HG02840 (cell line): Measurements from ENCODE around the gene SRRM2.

Experiments
- ATAC-seq: cut with Tn5 transposase; IDR thresholded peaks from one replicate; pipeline ENCODE4 v1.9.1; 2021; ENCODE audit warnings: mild to moderate bottlenecking, moderate library complexity, moderate number of reproducible peaks; ENCODE audit not compliant: unreplicated experiment, low FRiP score

The SRRM2 gene

DNA sequence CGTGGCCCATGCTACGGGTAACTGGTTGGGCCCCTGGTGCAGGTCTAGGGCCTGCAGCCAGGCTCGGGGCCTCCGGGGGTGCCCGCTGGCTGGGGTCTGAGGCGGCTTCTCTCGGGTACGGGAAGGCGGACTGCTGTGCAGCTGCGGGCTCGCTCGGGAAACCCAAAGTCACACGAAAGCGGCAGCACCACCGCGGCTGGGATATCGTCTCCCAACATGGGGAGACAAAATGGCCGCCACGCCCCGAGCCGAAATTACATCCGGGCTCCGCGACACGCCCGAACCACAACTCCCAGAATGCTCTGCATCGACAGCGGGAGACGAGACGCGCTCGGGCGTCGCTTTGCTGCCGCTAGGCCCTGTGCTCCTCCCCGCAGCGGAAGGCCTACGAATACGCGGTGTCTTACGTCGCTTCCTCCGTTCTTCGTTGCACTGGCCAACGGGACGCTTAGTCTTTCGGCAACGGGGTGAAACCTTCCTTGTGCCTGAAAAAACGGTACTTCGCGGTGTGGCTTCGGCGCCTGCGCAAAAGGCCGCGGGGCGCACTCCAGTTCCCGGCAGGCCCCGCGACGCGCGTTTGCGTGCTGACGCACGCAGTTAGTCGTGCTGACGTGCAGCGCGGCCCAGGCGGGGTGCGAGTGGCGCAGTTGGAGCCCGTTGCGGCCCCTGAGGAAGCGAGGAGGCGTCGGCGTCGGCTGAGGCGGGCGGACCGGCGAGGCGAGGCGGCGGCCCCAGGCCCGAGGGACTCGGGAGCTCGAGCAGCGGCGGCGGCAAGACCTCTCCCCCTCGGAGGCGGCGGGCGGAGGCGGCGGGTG lies at the start of gene SRRM2:
Gene SRRM2 (plus strand): TSS at position 604 of the 815 bp plus-strand sequence. CDS start 3,727 bp downstream, outside the sequence.
- ATAC-seq: peak; percentile 71

DNA sequence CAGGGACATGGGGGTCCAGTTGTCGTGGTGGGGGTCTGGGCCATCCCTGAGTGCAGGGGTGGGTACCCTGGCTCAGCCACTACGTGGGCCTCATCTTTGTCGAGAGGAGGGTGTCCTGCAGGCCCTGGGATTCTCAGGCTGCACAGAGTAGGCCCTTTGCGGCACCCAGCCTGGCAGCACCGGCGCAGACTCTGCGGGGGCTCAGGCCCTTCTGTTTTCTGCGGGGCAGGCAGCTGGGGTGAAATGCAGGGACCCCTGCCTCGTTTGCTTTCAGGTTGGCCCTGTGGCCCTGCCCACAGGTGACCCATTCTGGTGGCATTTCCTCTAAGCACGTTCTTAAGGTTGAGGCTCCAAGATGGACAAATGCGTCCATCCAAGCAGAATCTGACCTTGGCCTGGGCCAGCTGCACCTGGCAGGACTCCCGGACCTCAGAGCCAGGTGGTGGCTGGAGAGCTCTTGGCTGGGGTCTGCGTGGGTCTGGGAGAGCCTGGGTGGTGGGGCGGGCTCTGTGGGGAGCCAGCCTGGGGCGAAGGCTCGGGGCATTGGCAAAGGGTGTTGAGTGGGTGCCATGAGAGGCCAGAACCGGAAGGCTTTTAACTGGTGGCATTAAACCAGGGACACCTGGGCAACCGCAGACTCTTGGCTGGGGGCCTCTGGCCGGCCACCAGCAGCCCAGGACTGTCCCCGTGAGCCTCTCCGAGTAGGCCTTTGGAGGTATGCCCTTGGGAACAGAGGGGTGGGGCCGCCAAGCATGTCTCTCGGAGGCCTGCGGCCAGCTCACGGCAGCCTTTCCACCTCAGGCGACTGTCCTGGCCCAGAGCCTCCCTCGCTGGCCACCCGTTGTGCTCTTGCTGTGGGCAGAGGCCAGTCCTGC lies 49.3 kb upstream of the SRRM2 start:
- no peak for ATAC-seq

DNA sequence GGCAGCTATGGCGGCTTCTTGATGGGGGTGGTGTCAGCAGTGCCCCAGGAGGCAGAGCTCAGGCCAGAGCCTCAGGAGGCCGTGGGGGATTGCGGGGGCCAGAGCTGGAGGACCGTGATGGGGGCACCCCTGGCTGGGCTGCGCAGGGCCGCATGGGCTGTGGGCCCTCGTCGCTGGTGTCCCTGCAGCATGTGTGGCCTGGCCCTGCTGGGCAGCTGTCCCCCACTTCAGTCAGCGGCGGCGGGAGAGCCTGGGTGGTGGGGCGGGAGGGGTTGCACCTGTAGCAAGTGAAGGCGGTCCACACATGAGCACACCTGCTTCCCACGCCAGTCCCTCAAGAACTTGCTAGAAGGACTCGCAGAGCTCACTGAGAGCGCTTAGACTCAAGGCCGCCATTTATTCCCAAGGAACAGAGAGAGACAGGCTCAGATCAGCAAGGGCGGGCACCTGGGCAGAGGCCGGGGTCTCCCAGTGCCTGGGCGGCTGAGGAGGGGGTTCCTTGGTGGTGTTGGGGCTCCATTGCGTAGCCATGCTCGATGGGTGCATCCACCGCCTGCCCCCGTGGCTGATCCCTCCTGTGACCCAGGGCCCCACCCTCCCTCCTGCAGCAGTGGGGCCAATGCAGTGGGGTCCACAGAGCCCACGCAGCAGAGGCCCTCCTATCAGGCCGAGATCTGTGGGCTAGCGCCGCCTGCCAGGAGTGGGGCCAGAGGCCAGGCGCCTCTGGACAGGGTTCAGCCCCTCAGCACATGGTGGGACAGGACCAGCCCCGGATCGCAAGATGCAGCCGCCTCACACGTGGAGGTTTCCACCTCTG lies 48.1 kb upstream of the SRRM2 start:
- ATAC-seq: no peak

DNA sequence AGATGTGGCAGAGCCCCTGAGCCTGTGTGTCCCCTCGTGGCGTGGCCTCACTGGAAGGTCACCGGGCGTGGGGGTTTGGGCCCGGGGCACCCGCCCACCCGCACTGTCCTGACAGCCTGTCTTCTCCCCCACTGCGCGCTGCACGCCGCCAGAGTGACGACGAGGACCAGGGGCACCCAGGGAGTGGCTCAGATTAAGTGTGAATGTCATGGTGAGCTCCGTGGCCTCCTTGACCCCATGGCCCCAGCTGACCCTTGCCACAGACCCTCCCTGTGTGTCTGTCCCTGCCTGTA lies 47.5 kb upstream of the SRRM2 start:
- no peak for ATAC-seq

DNA sequence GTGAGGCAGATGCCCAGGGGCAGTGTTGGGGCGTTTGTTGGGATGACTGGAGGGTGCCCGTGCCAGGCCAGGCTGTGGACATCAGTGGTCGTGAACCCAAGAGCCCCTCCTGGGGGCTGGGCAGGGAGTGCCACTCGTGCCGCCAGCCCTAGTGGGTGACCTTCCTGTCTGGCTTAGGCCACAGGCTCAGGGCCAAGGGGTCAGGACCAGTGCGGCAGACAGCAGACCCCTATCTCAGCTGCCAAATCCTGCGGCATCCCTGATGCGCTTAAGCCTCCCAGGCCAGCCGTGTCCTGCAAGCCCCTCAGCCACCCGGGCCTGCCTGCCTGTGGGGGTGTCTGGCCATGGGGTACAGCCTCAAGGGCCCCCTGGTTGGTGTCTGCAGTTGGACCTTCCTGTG lies 47.1 kb upstream of the SRRM2 start:
- ATAC-seq: no peak

DNA sequence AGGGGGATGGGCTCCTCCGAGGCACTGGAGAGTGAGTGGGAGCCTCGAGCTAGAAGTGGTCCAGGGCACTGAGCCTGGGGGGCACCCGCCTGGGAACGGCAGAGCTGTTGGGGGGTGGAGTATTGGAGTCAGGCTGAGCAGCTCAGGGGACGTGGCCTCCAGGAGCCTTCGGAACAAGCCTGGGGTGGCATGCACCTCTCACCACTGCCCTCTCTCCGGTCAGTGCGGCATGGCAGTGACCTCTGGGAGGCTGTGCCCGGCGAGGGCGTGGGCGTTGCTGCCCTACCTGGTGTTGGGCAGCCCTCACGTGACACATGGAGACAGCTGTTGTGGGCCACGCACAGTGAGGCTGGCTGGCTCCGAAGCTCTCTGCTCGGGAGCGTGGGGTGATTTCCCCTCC lies 46.4 kb upstream of the SRRM2 start:
- no peak for ATAC-seq

DNA sequence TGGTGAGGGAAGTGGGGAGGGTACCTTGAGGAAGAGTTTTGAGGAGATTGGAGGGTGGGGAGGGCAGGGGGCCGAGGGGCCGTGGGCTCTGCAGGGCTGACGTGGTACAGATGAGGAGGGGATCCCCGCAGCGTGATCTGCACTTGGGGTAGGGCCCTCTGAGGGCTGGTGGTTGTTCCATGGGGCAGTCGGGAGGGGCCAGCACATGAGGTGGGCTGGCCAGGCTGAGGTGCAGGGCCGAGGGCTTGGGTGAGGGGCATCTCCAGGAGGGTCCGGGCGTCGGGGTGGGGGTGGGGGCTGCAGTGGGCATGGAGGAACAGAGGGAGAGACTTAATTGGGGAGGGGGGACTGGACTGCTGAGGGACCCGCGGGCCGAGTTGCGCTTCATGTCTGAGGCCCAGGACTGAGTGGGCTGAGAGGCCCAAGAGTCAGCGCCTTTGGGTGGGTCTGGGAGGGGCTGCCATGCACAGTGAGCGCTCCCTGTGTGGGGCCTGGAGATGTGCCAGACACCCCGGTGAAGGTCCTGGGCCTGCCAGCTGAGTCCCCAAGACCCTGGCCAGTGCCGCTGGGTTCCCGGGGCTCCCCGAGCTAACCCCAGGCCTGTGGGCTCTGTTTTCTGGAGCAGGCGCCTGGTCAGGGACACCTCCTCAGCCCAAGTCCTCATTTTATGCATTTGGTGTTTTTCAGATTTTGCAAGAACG lies 45.7 kb upstream of the SRRM2 start:
- ATAC-seq: no peak

DNA sequence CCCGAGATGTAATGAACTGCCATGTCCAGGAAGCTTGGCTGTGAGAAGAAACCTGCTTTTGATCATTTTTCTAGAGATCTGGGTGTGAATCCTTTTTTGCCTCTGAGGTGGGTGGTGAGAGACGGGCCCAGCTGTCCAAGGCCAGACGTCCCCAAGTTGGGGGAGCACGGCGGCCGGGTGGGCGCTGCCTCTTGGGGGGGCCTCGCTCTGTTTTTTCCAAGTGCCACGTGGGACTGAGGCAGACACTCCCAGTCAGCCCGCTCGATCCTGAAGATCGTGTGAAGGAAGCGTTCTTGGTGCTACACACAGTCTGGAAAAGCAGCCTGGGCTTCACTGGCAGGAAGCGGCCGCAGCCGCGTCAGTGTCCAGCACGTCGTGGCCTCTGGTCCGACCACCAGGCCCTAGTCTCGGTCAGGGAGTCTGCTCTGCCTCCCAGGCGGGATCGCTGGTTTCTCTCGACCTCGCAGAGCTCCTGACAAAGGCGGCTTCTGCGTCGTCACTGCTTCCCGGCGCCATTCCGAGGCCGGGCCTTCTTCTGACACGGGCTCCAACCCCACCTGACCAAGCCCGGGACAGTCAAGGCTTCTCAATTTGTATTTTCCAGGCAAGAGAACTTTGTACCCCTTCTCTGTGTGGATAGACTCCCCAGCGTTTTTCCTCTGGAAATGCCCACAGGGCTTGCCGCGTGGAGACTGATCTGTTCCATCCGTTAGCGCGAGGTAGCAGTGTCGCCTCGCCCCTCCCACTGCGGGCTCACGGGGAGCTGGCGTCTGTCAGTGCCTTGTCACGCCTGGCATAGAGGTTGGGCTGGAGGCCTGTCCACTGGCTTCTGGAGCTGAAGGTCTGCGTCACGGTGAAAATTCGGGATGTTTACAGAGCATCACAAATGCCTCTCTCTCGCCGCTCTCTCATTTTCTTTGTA lies 44.8 kb upstream of the SRRM2 start:
- no peak for ATAC-seq

DNA sequence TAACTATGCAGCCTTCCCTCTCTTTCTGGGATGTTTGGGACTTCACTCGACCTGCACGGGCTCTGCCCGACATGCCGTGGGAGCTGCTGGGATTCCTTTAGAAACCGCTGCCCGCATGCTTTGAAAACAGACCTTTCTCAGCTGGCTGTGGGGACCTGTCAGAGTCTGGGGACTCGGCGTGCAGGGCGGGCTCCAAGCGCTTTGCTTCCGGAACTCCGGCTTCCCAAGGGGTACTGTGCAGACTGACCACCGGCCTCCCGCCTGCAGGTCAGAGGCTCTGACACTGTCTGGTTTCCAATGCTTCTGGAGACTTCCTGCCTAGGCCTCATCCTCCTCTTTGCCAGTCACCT lies 44.2 kb upstream of the SRRM2 start:
- ATAC-seq: no peak

DNA sequence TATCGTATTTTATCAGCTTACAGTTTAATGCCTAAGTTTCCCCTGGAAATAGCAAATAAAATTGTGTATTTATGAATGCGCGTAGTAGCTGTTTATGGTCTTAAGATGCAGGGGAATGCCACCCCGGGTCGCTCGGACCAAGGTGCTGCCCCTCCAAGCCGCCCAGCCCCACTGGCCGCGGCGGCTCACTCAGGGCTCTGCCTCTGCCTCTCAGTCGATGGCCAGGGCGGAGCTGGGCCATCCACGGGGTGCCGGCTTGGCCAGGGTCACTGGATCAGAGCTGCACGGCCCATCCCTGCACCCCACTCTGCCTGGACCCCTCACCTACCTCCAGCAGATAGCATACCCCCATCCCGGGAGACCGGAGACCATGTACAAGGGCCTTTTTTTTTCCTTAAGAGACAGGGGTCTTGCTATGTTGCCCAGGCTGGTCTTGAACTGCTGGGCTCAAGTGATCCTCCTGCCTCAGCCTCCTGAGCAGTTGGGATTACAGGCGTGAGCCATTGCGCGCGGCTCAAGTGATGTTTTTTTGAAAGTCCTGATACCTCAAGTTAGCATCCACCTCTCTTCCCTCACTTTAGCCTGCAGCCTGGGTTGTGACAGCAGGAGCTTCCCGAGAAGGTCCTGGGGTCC lies 43.4 kb upstream of the SRRM2 start:
- ATAC-seq: no peak

DNA sequence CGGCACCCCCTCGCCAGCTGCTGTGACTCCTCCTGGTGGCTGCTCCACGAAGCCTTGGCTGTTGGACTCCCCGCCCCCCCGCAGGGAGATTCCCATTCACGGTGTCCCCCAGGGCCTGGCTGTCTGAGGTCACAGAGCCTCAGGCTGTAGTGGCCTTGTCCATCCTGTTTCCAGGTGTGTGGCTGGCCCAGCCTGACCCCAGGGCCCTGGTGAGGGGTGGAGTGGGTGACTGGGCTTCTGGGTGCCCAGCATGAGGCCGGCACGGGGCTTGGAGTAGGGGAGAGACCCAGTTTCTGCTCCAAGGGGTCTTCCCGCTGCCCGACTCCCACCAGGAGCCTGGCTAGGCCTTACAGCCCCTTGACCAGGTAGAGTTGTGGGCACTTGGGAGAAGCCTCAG lies 42.9 kb upstream of the SRRM2 start:
- ATAC-seq: no peak

DNA sequence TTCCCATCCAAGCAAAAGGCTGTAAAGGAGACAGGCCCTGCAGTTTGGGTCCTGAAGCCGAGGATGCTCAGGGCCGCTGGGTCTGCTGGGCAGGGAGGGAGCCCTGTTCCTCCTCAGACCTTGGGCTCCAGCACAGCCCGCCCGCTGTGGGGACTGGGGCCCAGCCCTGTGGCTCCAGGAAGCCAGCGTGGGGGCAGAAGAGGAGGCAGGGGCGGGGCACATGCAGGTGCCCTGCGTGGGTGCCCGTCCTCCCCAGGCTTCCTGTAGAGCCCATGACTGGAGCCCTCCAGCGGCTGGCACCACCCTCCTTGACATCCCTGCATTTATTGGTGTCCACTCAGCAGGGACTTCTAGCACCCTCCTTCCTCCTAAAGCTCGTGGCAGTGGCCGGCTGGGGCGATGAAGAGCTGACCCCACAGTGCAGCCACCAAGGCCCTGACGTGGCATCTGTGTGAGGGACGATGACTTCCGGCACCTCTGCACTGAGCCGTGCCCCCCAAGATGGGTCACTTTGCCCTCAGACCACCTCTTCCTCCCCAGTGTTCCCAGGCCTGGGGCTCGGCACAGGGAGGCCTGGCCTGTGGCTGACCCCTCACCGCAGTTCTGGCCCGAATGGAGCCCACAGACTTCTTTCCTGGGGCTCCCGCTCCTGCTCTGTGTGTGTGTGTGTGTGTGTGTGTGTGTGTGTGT lies 42.3 kb upstream of the SRRM2 start:
- no peak for ATAC-seq

DNA sequence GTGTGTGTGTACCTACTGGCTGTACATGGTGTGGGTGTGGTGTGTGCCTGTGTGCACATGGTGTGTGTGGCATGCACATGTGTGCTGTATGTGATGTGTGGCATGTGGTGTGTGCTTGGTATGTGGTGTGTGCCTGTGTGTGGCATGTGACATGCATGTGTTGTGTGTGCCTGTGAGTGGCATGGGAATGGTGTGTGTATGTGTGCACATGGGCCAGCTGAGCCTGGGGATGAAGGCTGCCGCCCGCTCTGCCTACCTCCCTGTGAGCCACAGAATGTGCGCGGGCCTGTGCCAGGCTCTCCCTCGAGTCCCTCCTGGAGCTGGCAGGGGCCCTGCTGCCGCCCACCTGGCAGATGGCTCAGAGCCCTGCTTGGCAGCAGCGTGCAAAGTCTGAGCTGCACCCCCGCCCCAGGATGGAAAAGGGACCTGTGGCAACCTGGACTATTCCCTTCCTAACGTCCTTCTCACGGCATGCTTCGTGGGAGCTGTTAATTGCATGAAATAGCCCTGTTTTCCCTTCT lies 41.7 kb upstream of the SRRM2 start:
- ATAC-seq: no peak

DNA sequence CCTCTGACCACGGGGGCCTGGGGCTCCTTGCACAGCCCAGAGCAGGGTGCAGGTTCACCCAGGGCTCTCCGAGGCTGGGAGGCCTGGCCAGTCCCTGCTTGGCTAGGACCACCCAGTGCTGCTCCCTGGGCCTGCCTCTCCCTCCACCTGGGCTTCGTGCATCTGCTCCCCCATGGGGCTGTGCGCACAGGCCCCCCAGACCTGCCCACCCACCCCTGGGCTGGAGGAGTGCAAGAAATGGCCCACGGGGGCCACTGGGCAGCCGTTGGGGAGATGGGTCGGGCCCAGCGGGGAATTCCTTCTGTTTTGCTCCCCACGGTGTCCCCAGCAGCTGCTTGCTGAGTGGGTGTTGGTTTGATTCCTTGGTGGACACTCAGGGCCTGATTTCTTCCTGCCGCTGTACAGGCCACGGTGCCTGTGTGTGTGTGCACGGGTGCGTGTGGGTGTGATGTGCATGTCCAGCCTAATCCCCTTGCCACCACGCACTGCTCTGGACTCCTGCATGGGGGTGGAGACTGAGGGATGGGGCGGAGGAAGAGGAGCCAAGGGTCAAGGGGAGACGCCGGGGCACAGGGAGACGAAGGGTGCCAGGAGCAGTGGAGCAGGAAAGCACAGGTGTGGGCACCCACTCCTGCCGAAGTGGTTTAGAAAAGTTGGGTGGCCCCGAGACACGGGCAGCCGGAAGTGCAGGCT lies 40.9 kb upstream of the SRRM2 start:
- ATAC-seq: no peak

DNA sequence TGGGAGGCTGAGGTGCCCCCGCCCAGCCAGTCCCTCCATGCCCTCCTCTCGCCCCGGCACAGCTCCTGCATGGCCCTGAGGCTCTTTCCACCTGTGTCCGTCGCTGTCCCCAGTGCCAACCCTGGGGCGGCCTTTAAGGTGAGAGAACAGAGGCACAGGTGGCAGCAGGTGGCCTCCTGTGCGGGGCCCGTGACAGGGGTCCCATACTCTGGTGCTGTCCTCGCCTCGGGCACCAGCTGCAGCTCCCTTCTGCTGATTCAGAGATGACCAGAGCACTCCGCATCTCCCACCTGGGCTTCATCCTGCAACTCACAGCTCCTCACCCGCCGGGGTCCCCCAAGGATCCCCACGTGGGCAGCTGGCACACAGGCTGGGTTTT lies 40.4 kb upstream of the SRRM2 start:
- ATAC-seq: no peak

DNA sequence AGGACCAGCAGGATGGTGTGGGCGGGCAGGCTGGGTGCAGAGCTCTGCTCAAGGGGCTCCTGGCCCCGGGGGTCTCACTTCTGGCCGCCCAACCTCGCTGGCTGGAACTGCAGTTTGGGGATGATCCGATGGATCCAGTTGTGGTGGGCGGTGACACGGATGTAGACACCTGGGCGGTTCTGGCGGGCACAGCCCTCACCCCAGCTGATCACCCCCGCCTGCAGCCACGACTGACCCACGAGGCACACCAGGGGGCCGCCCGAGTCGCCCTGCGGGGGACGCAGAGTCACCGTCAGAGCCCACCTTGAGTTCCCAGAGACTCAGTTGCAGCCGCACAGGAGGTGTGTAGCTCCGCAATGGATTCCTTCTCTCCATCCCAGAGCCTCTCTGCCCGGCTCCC lies 39.9 kb upstream of the SRRM2 start:
- no peak for ATAC-seq

DNA sequence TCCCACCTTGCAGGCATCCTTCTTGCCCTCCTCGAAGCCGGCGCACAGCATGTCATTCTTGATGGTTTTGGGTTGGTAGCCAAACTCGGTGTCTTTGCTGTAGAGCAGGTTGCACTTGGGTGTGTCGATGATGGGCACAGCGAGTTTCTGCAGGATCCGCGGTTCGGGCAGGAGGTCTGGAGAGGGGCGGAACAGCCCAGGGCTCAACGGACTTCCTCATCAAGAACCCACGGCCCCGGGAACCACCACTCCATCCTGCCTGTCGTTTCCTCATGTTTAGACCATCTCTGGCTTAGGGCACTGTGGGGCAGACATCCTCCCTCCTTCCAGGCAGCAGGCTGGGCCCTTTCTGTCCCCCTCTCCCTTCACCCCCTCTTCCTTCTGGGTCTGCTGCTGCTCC lies 38.9 kb upstream of the SRRM2 start:
- ATAC-seq: no peak
